Esophagus muscularis mucosa (tissue), 4 donors: ENCODE data around the gene FRMD1. TPM values are rescaled to one million over a fixed set of nuclear protein-coding genes. Genes with fewer than 3 reads are reported as not detected.

ENCODE experiments used
- DNase-seq: peaks from one replicate; pipeline ENCODE4 v3.0.0-alpha.2; 2017; ENCODE audit errors: extremely low spot score
- H3K27ac ChIP-seq, 4 donors: fragments of 200-600 bp; sonication (generic); replicated peaks in 1 of 4; 1 replicate in 3 of 4; 2 replicates in 1 of 4; pipeline ENCODE4 v1.5.1; 2016 to 2019; ENCODE audit warnings: mild to moderate bottlenecking in 1 of 4
- H3K27me3 ChIP-seq, 4 donors: fragments of 200-600 bp; sonication (generic); one replicate each; pipeline versions ENCODE4 v1.5.1 to v1.6.0; 2016 to 2019
- H3K36me3 ChIP-seq, 4 donors: fragments of 200-600 bp; sonication (generic); one replicate each; pipeline ENCODE4 v1.5.1; 2016 to 2019
- H3K4me1 ChIP-seq, 4 donors: fragments of 200-600 bp; sonication (generic); one replicate each; pipeline ENCODE4 v1.5.1; 2016 to 2019
- H3K4me3 ChIP-seq, 4 donors: fragments of 200-600 bp; sonication (generic); 1 replicate in 2 of 4; 2 replicates in 2 of 4; pipeline ENCODE4 v1.5.1; 2016 to 2019; ENCODE audit warnings: mild to moderate bottlenecking in 4 of 4, moderate library complexity in 1 of 4
- H3K9me3 ChIP-seq, 4 donors: fragments of 200-600 bp; sonication (generic); 1 replicate in 3 of 4; 2 replicates in 1 of 4; pipeline ENCODE4 v1.5.1; 2016 to 2019
- EP300 ChIP-seq: sonication (generic); formaldehyde crosslinking; IDR thresholded peaks from one replicate; pipeline ENCODE4 v1.6.1; 2017; ENCODE audit warnings: antibody characterized with exemption
- POLR2A ChIP-seq: fragments of 450-650 bp; IDR thresholded peaks from one replicate; pipeline ENCODE4 v1.6.1; 2017; ENCODE audit warnings: antibody characterized with exemption, moderate library complexity, mild to moderate bottlenecking, low read depth
- POLR2AphosphoS5 ChIP-seq, 2 donors: sonication (generic); formaldehyde crosslinking; IDR thresholded peaks; one replicate each; pipeline ENCODE4 v1.6.1; 2017; ENCODE audit warnings: antibody characterized with exemption in 2 of 2
- WGBS: methylation state at CpG from one replicate; pipeline ENCODE4 v1.1.5; 2018; 5-methylcytosine and 5-hydroxymethylcytosine counted together
- intact Hi-C: fragments of 100-400 bp; cut with DNase I; formaldehyde crosslinking; loops from one replicate; pipeline ENCODE4 v1.15.1; 2023
- total RNA-seq, 4 donors: library from RNA; depleted of rRNA; stranded (reverse); fragments of >200 nt; gene quantifications; one replicate each; pipeline versions ENCODE4 v1.1.0 to v1.2.1, GENCODE V29; 2016
- TF ChIP-seq, protein P1 (sequence below), 3 experiments: fragments of 200-600 bp in 2 of 3; fragments of 450-650 bp in 1 of 3; sonication (generic) in 2 of 3; IDR thresholded peaks; one replicate each; pipeline ENCODE4 v1.5.1; 2017 to 2019; ENCODE audit warnings: antibody characterized with exemption in 3 of 3, mild to moderate bottlenecking in 2 of 3, moderate library complexity in 1 of 3

FRMD1 gene
- total RNA-seq, 4 donors from 2014 or later = 0.17 TPM; not detected in 3

- 93% methylated on average over 23 of the region's 26 CpGs for WGBS
Measured at GRCh38 chr6:168100011-168100802, 21.2 kb upstream of the FRMD1 start.

GRCh38 chr6:168099201-168100010 lies 20.4 kb upstream of the FRMD1 start:
- Histone ChIP-seq H3K9me3 (no peaks in the 10 kb centered on the region), H3K27ac (no peak overlapping the region), H3K4me1 (peaks cover 3 to 21% (median 11%) of the 10 kb centered on the region in 4 donors), H3K27me3 (peaks cover 0 to 65% (median 21%) of the 10 kb centered on the region in 4 donors), H3K36me3 (no peaks in the 10 kb centered on the region), H3K4me3 (no peak overlapping the region)
- TF ChIP-seq EP300 (no peak), POLR2A (no peak), POLR2AphosphoS5 (IDR thresholded peaks at IDR 0.05) (no peak)
- TF ChIP-seq, protein P1, sequence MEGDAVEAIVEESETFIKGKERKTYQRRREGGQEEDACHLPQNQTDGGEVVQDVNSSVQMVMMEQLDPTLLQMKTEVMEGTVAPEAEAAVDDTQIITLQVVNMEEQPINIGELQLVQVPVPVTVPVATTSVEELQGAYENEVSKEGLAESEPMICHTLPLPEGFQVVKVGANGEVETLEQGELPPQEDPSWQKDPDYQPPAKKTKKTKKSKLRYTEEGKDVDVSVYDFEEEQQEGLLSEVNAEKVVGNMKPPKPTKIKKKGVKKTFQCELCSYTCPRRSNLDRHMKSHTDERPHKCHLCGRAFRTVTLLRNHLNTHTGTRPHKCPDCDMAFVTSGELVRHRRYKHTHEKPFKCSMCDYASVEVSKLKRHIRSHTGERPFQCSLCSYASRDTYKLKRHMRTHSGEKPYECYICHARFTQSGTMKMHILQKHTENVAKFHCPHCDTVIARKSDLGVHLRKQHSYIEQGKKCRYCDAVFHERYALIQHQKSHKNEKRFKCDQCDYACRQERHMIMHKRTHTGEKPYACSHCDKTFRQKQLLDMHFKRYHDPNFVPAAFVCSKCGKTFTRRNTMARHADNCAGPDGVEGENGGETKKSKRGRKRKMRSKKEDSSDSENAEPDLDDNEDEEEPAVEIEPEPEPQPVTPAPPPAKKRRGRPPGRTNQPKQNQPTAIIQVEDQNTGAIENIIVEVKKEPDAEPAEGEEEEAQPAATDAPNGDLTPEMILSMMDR (IDR thresholded peaks at IDR 0.05) = no peak
- DNase-seq = no peak
- 79% methylated on average over 15 of the region's 23 CpGs for WGBS
- intact Hi-C loops = no loop called here

More at GRCh38 chr6:168100011-168100802, 21.2 kb upstream of the FRMD1 start:
- no peak for DNase-seq
- TF ChIP-seq POLR2A = no peak
- TF ChIP-seq, protein P1 (IDR thresholded peaks at IDR 0.05) = no peak
- no peak for TF ChIP-seq EP300
- no peak for TF ChIP-seq POLR2AphosphoS5 (IDR thresholded peaks at IDR 0.05)
- Histone ChIP-seq H3K27me3 (peaks cover 0 to 68% (median 21%) of the 10 kb centered on the region in 4 donors), H3K36me3 (no peaks in the 10 kb centered on the region), H3K4me3 (no peak overlapping the region), H3K9me3 (no peaks in the 10 kb centered on the region), H3K27ac (no peak overlapping the region), H3K4me1 (peaks cover 3 to 21% (median 11%) of the 10 kb centered on the region in 4 donors)
- intact Hi-C loops = no loop called here

GRCh38 chr6:168098431-168098861 lies 19.4 kb upstream of the FRMD1 start:
- WGBS = 86% methylated on average over 5 of the region's 13 CpGs
- DNase-seq = no peak
- Histone ChIP-seq H3K27me3 (peaks cover 0 to 61% (median 21%) of the 10 kb centered on the region in 4 donors), H3K36me3 (no peaks in the 10 kb centered on the region), H3K27ac (no peak overlapping the region), H3K9me3 (no peaks in the 10 kb centered on the region), H3K4me1 (peaks cover 3 to 21% (median 11%) of the 10 kb centered on the region in 4 donors), H3K4me3 (no peak overlapping the region)
- no peak for TF ChIP-seq EP300
- TF ChIP-seq, protein P1 (IDR thresholded peaks at IDR 0.05) = no peak
- no peak for TF ChIP-seq POLR2AphosphoS5 (IDR thresholded peaks at IDR 0.05)
- no peak for TF ChIP-seq POLR2A
- intact Hi-C loops = no loop called here

DNA sequence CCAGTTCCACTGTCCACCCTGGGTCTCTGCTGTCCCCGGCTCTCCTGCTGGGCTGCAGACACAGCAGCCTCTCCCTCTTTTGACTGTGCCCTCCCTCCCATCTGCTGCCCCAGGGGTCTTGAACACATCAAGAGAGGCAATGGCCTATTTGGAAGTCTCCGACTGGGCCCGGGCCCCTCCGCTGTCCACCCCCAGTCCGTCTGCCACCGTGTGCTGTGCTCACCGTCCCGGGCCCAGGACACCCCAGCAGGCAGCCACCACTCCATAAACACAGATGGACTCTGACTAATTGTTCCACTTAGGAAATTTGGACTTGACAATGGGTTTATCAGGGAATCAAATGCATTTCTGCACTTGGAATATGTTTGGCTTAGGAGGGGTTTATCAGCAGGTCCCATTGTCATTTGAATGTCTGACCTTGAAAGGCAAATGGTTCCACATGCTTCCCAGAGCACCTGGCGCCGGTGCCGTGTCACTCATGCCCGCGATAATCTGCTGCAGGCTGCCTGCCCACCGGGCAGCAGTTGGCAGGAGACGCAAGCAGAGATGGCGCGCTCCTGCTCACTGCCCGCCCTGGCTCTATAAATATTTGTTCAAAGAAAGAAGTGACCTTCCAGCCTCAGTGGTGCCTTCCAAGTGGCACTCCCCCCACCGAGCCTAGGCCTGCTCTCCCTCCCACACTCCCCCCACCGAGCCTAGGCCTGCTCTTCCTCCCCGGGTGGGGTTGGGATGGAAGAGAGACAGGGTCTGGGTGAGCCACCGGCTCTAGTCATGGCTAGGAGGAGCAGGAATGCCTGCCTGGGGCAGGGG lies 18.8 kb upstream of the FRMD1 start:
- no peak for DNase-seq
- 75% methylated on average over 17 of the region's 22 CpGs for WGBS
- TF ChIP-seq POLR2A (no peak), EP300 (no peak), POLR2AphosphoS5 (IDR thresholded peaks at IDR 0.05) (no peak)
- TF ChIP-seq, protein P1 (IDR thresholded peaks at IDR 0.05) = no peak
- H3K27ac ChIP-seq = no peak overlapping the region
- no peak overlapping the region for H3K4me3 ChIP-seq
- peaks cover 3 to 21% (median 11%) of the 10 kb centered on the region in 4 donors for H3K4me1 ChIP-seq
- H3K27me3 ChIP-seq = peaks cover 0 to 55% (median 21%) of the 10 kb centered on the region in 4 donors
- H3K36me3 ChIP-seq = no peaks in the 10 kb centered on the region
- intact Hi-C loops = no loop called here
- no peaks in the 10 kb centered on the region for H3K9me3 ChIP-seq
